Stimulated activated CD4-positive, alpha-beta T cell treated with anti-CD3 and anti-CD28 coated beads, Interleukin-15, amount 100 ng/mL, for 48 hours (primary cell): ENCODE measurements around the gene BCL11B.

Experiments
- DNase-seq, 2 donors: peaks; one replicate each; pipeline ENCODE4 v3.0.0-alpha.2; 2020; ENCODE audit warnings: low read depth in 2 of 2

Gene BCL11B

GRCh38 chr14:99271951-99272631 lies at the start of gene BCL11B:
TSS of gene BCL11B (minus strand) at chr14:99272197. CDS start at chr14:99271218, 979 bp downstream.
- peak; percentile 82 to 87 for DNase-seq

- no peak for DNase-seq
Measured at GRCh38 chr14:99321236-99321925, 49.4 kb upstream of the BCL11B start.

- no peak for DNase-seq
Measured at GRCh38 chr14:99320621-99321235, 48.7 kb upstream of the BCL11B start.

GRCh38 chr14:99320105-99320572 lies 48.1 kb upstream of the BCL11B start:
- DNase-seq = peak; percentile 67 to 73

- DNase-seq = no peak
Measured at GRCh38 chr14:99318959-99319295, 46.9 kb upstream of the BCL11B start.

GRCh38 chr14:99318091-99318958 lies 46.3 kb upstream of the BCL11B start:
- no peak for DNase-seq

- DNase-seq = no peak
Measured at GRCh38 chr14:99317231-99318090, 45.5 kb upstream of the BCL11B start.

- DNase-seq = no peak
Measured at GRCh38 chr14:99316281-99317163, 44.5 kb upstream of the BCL11B start.

- no peak for DNase-seq
Measured at GRCh38 chr14:99315197-99315596, 43.2 kb upstream of the BCL11B start.

- no peak for DNase-seq
Measured at GRCh38 chr14:99314623-99315022, 42.6 kb upstream of the BCL11B start.

GRCh38 chr14:99313234-99313633 lies 41.2 kb upstream of the BCL11B start:
- no peak for DNase-seq

- DNase-seq = no peak
Measured at GRCh38 chr14:99312106-99312505, 40.1 kb upstream of the BCL11B start.

- DNase-seq = no peak
Measured at GRCh38 chr14:99309220-99309766, 37.3 kb upstream of the BCL11B start.

GRCh38 chr14:99304208-99304607 lies 32.2 kb upstream of the BCL11B start:
- no peak for DNase-seq

GRCh38 chr14:99300190-99300589 lies 28.2 kb upstream of the BCL11B start:
- DNase-seq = no peak

- no peak for DNase-seq
Measured at GRCh38 chr14:99296517-99296916, 24.5 kb upstream of the BCL11B start.

GRCh38 chr14:99289394-99290189 lies 17.6 kb upstream of the BCL11B start:
- DNase-seq = no peak

- no peak for DNase-seq
Measured at GRCh38 chr14:99288948-99289347, 17.0 kb upstream of the BCL11B start.
